ENCODE data around the gene SH2D3A. TPM values are rescaled to one million over a fixed set of nuclear protein-coding genes. Genes with fewer than 3 reads are reported as not detected.

Gene SH2D3A
- total and polyA plus RNA-seq, 2 donors (not counting 1 experiment from before 2014, with no cell fraction given): not detected

GRCh38 chr19:6768236-6768785, 1.1 kb upstream of the SH2D3A start:
- no peak for TF ChIP-seq CTCF (conservative IDR thresholded peaks at IDR 0.05 in 1 of 2, IDR thresholded peaks at IDR 0.05 in 1 of 2; ENCODE audit: low read depth in 1 of 2, low read length in 2 of 2)
- no peak for TF ChIP-seq EZH2 (IDR thresholded peaks at IDR 0.05; ENCODE audit: low read length, missing control alignments)
- no peak overlapping the region for H2AFZ ChIP-seq (ENCODE audit: low read length)
- H3K4me1 ChIP-seq (ENCODE audit: control insufficient read depth, extremely low read depth, insufficient read depth, low read length): no peaks in the 10 kb centered on the region
- no peaks in the 10 kb centered on the region for H3K9me3 ChIP-seq (ENCODE audit: control insufficient read depth, insufficient read depth, low read depth, low read length)
- H4K20me1 ChIP-seq (ENCODE audit: control insufficient read depth, extremely low read depth, insufficient read depth, low read length): no peaks in the 10 kb centered on the region
- no peak overlapping the region for H3K27ac ChIP-seq (ENCODE audit: insufficient read depth, low read length)
- H3K79me2 ChIP-seq (ENCODE audit: control insufficient read depth, insufficient read depth, low read length): no peaks in the 10 kb centered on the region
- H3K27me3 ChIP-seq (ENCODE audit: control insufficient read depth, insufficient read depth, low read length): no peaks in the 10 kb centered on the region
- no peak overlapping the region for H3K4me3 ChIP-seq (replicated peaks in 1 of 4; ENCODE audit: control extremely low read depth in 1 of 4, insufficient read depth in 1 of 4, low read depth in 3 of 4, low read length in 4 of 4)
- no peak for DNase-seq (ENCODE audit: low read depth in 2 of 2)
- no peaks in the 10 kb centered on the region for H3K36me3 ChIP-seq (ENCODE audit: control insufficient read depth, insufficient read depth, low read length)
- H3K4me2 ChIP-seq (ENCODE audit: extremely low read depth, insufficient read depth, low read length): no peak overlapping the region
- H3K9ac ChIP-seq (ENCODE audit: insufficient read depth, low read length): no peak overlapping the region

DNA sequence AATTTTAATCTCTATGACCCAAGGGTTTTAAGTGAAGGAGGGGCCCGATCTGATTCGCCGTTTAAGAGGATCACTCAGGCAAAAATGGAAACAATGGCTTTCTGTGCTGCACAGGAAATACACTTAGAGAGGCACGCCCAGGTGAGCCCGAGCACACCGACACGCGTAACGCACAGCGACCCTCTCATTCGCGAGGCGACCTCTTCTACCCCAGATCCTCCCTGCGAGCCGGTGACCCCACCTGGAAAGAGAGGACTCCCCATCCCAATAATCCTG, 216 bp downstream of the SH2D3A start:
- Histone ChIP-seq H3K79me2 (ENCODE audit: control insufficient read depth, insufficient read depth, low read length) (no peaks in the 10 kb centered on the region), H3K27ac (ENCODE audit: insufficient read depth, low read length) (no peak overlapping the region)

DNA sequence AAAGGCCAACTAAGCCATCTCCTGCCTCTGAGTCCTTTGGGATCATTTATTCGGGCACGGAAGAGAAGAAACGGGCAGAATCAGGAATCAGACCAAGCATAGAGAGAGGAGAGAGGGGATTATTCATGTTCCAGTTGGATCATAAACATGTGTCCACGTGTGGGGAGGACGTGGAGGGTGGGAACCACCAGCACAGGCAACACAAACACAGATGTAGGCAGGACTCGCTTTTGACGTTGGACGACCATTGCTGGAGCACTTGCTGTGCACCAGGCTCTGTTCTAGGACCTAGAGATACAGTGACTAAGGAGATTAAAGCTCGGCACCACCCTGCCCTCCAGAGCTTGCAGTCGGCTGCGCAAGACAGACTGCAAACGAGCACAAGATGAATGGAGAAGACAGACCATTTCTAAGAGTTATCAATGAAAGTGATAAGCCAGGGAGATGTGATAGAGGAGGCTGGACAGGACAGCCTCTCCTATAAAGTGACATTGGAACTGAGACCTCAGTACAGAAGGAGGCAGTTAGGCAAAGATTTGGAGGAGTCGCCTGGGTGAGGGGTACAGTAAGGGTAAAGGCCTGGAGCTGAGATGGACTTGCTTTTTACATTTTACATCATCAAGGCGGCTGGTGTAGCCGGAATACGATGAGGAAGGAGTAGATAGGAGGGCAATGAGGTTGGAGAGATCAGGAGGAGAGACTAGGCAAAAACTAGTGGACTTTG, 716 bp downstream of the SH2D3A start:
- Histone ChIP-seq H3K4me3 (replicated peaks in 1 of 4; ENCODE audit: control extremely low read depth in 1 of 4, insufficient read depth in 1 of 4, low read depth in 3 of 4, low read length in 4 of 4) (peak overlapping the region in 1 of 4 experiments; percentile 1), H4K20me1 (ENCODE audit: control insufficient read depth, extremely low read depth, insufficient read depth, low read length) (no peaks in the 10 kb centered on the region), H3K79me2 (ENCODE audit: control insufficient read depth, insufficient read depth, low read length) (no peaks in the 10 kb centered on the region), H3K9me3 (ENCODE audit: control insufficient read depth, insufficient read depth, low read depth, low read length) (no peaks in the 10 kb centered on the region), H3K4me2 (ENCODE audit: extremely low read depth, insufficient read depth, low read length) (no peak overlapping the region), H2AFZ (ENCODE audit: low read length) (no peak overlapping the region), H3K4me1 (ENCODE audit: control insufficient read depth, extremely low read depth, insufficient read depth, low read length) (no peaks in the 10 kb centered on the region), H3K36me3 (ENCODE audit: control insufficient read depth, insufficient read depth, low read length) (no peaks in the 10 kb centered on the region), H3K9ac (ENCODE audit: insufficient read depth, low read length) (no peak overlapping the region), H3K27me3 (ENCODE audit: control insufficient read depth, insufficient read depth, low read length) (no peaks in the 10 kb centered on the region), H3K27ac (ENCODE audit: insufficient read depth, low read length) (no peak overlapping the region)
- TF ChIP-seq EZH2 (IDR thresholded peaks at IDR 0.05; ENCODE audit: low read length, missing control alignments) (no peak), CTCF (conservative IDR thresholded peaks at IDR 0.05 in 1 of 2, IDR thresholded peaks at IDR 0.05 in 1 of 2; ENCODE audit: low read depth in 1 of 2, low read length in 2 of 2) (no peak)
- DNase-seq (ENCODE audit: low read depth in 2 of 2): no peak

More for the DNA sequence above, 216 bp downstream of the SH2D3A start:
- Histone ChIP-seq H3K9ac (ENCODE audit: insufficient read depth, low read length) (no peak overlapping the region), H3K4me1 (ENCODE audit: control insufficient read depth, extremely low read depth, insufficient read depth, low read length) (no peaks in the 10 kb centered on the region), H3K4me3 (replicated peaks in 1 of 4; ENCODE audit: control extremely low read depth in 1 of 4, insufficient read depth in 1 of 4, low read depth in 3 of 4, low read length in 4 of 4) (peak overlapping the region in 1 of 4 experiments; percentile 1), H3K36me3 (ENCODE audit: control insufficient read depth, insufficient read depth, low read length) (no peaks in the 10 kb centered on the region), H2AFZ (ENCODE audit: low read length) (no peak overlapping the region), H3K9me3 (ENCODE audit: control insufficient read depth, insufficient read depth, low read depth, low read length) (no peaks in the 10 kb centered on the region), H3K27me3 (ENCODE audit: control insufficient read depth, insufficient read depth, low read length) (no peaks in the 10 kb centered on the region), H4K20me1 (ENCODE audit: control insufficient read depth, extremely low read depth, insufficient read depth, low read length) (no peaks in the 10 kb centered on the region), H3K4me2 (ENCODE audit: extremely low read depth, insufficient read depth, low read length) (no peak overlapping the region)
- TF ChIP-seq EZH2 (IDR thresholded peaks at IDR 0.05; ENCODE audit: low read length, missing control alignments): no peak
- TF ChIP-seq CTCF (conservative IDR thresholded peaks at IDR 0.05 in 1 of 2, IDR thresholded peaks at IDR 0.05 in 1 of 2; ENCODE audit: low read depth in 1 of 2, low read length in 2 of 2): no peak
- no peak for DNase-seq (ENCODE audit: low read depth in 2 of 2)

All from fibroblast of lung (primary cell).